H1 (cell line): Measurements from ENCODE around the gene HIVEP3. TPM values are rescaled to one million over a fixed set of nuclear protein-coding genes. Genes with fewer than 3 reads are reported as not detected.

Source experiments
- CTCF ChIA-PET: fragments of 300-600 bp; sonication (Branson Sonifier 250); formaldehyde crosslinking; loops from one replicate; lab custom pipeline; 2021; ENCODE audit not compliant: partially characterized antibody; lab: Charles Lee
- POLR2A ChIA-PET: fragments of 300-600 bp; sonication (Branson Sonifier 250); formaldehyde crosslinking; loops from one replicate; lab custom pipeline; 2021; ENCODE audit warnings: inconsistent platforms; ENCODE audit not compliant: partially characterized antibody; lab: Charles Lee
- DNase-seq, 2 experiments: peaks; one replicate each; pipeline versions ENCODE4 v3.0.0 to v3.0.0-alpha.2; 2010 to 2022; ENCODE audit warnings: low spot score in 2 of 2, low read depth in 1 of 2, mixed read lengths in 1 of 2
- FAIRE-seq: peaks from 2 replicates; lab custom pipeline; 2011; peaks lifted over from hg19 to GRCh38; lab: Jason Lieb, UNC
- H2AFZ ChIP-seq: 2 replicates; pipeline ENCODE4 v1.8.1; 2012; ENCODE audit warnings: low read length, inconsistent platforms
- H2AK5ac ChIP-seq: 2 replicates; pipeline ENCODE4 v1.6.1; 2013; ENCODE audit warnings: low read depth, low read length
- H2BK120ac ChIP-seq: replicated peaks from 2 replicates; pipeline ENCODE3; 2013; ENCODE audit warnings: low read depth, low read length, inconsistent platforms
- H2BK12ac ChIP-seq: 2 replicates; pipeline ENCODE4 v1.6.1; 2013; ENCODE audit warnings: low read depth, low read length
- H2BK15ac ChIP-seq: 2 replicates; pipeline ENCODE4 v1.6.1; 2013; ENCODE audit warnings: low read length
- H2BK20ac ChIP-seq: 2 replicates; pipeline ENCODE4 v1.6.1; 2013; ENCODE audit warnings: low read length
- H2BK5ac ChIP-seq: 2 replicates; pipeline ENCODE4 v1.6.1; 2013; ENCODE audit warnings: low read depth, low read length
- H3K14ac ChIP-seq: 2 replicates; pipeline ENCODE4 v1.6.1; 2013; ENCODE audit warnings: inconsistent platforms; ENCODE audit not compliant: insufficient read length
- H3K18ac ChIP-seq: 2 replicates; pipeline ENCODE4 v1.6.1; 2013; ENCODE audit warnings: low read length; ENCODE audit errors: extremely low read depth
- H3K23ac ChIP-seq: 2 replicates; pipeline ENCODE4 v1.6.1; 2013; ENCODE audit warnings: inconsistent platforms; ENCODE audit not compliant: insufficient read length
- H3K23me2 ChIP-seq: 2 replicates; pipeline ENCODE4 v1.6.1; 2013; ENCODE audit warnings: low read depth, low read length
- H3K27ac ChIP-seq: 2 replicates; pipeline ENCODE4 v1.6.1; 2011; ENCODE audit warnings: low read depth, low read length, inconsistent platforms
- H3K27me3 ChIP-seq, 4 experiments: replicated peaks in 1 of 4; 1 replicate in 1 of 4; 2 replicates in 3 of 4; pipeline versions ENCODE4 v1.6.1 to v1.8.1; 2011 to 2013; ENCODE audit warnings: low read length in 3 of 4, mild to moderate bottlenecking in 3 of 4, inconsistent platforms in 2 of 4, mixed read lengths in 2 of 4, moderate library complexity in 1 of 4; ENCODE audit not compliant: control insufficient read depth in 3 of 4, insufficient read depth in 3 of 4; ENCODE audit errors: extremely low read depth in 1 of 4
- H3K36me3 ChIP-seq, 4 experiments: 2 replicates each; pipeline versions ENCODE4 v1.6.1 to v1.8.1; 2011 to 2013; ENCODE audit warnings: mild to moderate bottlenecking in 4 of 4, low read length in 3 of 4, moderate library complexity in 2 of 4, control low read depth in 1 of 4, inconsistent platforms in 1 of 4; ENCODE audit not compliant: insufficient read depth in 4 of 4, control insufficient read depth in 2 of 4
- H3K4ac ChIP-seq: replicated peaks from 2 replicates; pipeline ENCODE3; 2013; ENCODE audit warnings: low read length, low read depth, mixed read lengths, inconsistent platforms; ENCODE audit not compliant: insufficient read length
- H3K4me1 ChIP-seq, 4 experiments: replicated peaks in 1 of 4; 1 replicate in 1 of 4; 2 replicates in 3 of 4; pipeline versions ENCODE4 v1.6.1 to v1.8.1; 2011 to 2013; ENCODE audit warnings: low read length in 3 of 4, inconsistent platforms in 2 of 4, mixed read lengths in 1 of 4; ENCODE audit not compliant: insufficient read depth in 4 of 4, control insufficient read depth in 3 of 4
- H3K4me2 ChIP-seq, 2 experiments: 2 replicates each; pipeline versions ENCODE4 v1.6.1 to v1.8.1; 2011 to 2013; ENCODE audit warnings: low read depth in 2 of 2, low read length in 2 of 2, control low read depth in 1 of 2, inconsistent platforms in 1 of 2, mild to moderate bottlenecking in 1 of 2; ENCODE audit not compliant: insufficient read depth in 1 of 2
- H3K4me3 ChIP-seq, 4 experiments: fragments of 200-600, 300-600 bp in 1 of 4; sonication (generic), shearing (Covaris generic), sonication (Bioruptor Twin) in 1 of 4; 2 replicates each; pipeline versions ENCODE4 v1.5.1 to v1.8.1; 2011 to 2016; ENCODE audit warnings: low read length in 4 of 4, low read depth in 3 of 4, control low read depth in 2 of 4, inconsistent platforms in 2 of 4, mild to moderate bottlenecking in 2 of 4, mixed read lengths in 1 of 4, moderate library complexity in 1 of 4; ENCODE audit not compliant: insufficient read depth in 2 of 4; ENCODE audit errors: extremely low read depth in 1 of 4
- H3K56ac ChIP-seq: replicated peaks from 2 replicates; pipeline ENCODE3; 2013; ENCODE audit warnings: low read depth, mild to moderate bottlenecking, mixed read lengths, low read length, inconsistent platforms; ENCODE audit not compliant: insufficient read length
- H3K79me1 ChIP-seq: 2 replicates; pipeline ENCODE4 v1.6.1; 2013; ENCODE audit warnings: low read depth, low read length, control low read depth
- H3K79me2 ChIP-seq, 2 experiments: 2 replicates each; pipeline versions ENCODE4 v1.6.1 to v1.8.1; 2012 to 2013; ENCODE audit warnings: low read length in 2 of 2, mild to moderate bottlenecking in 2 of 2, inconsistent platforms in 1 of 2; ENCODE audit not compliant: insufficient read depth in 2 of 2, control insufficient read depth in 1 of 2
- H3K9ac ChIP-seq, 4 experiments: replicated peaks in 1 of 4; 1 replicate in 1 of 4; 2 replicates in 3 of 4; pipeline versions ENCODE4 v1.6.1 to v1.8.1; 2011 to 2013; ENCODE audit warnings: low read depth in 3 of 4, low read length in 3 of 4, control low read depth in 2 of 4, mild to moderate bottlenecking in 2 of 4, moderate library complexity in 2 of 4, inconsistent platforms in 1 of 4; ENCODE audit errors: extremely low read depth in 1 of 4
- H3K9me3 ChIP-seq, 2 experiments: 2 replicates each; pipeline versions ENCODE4 v1.6.1 to v1.8.1; 2012 to 2013; ENCODE audit warnings: mild to moderate bottlenecking in 2 of 2, moderate library complexity in 2 of 2, control low read depth in 1 of 2, inconsistent platforms in 1 of 2, low read depth in 1 of 2, low read length in 1 of 2, mixed read lengths in 1 of 2; ENCODE audit not compliant: insufficient read depth in 2 of 2
- H4K20me1 ChIP-seq, 2 experiments: replicated peaks in 1 of 2; 2 replicates each; pipeline versions ENCODE3 to v1.8.1; 2011 to 2013; ENCODE audit warnings: inconsistent platforms in 2 of 2, low read length in 2 of 2, mild to moderate bottlenecking in 1 of 2; ENCODE audit not compliant: insufficient read depth in 2 of 2, control insufficient read depth in 1 of 2
- H4K5ac ChIP-seq: 2 replicates; pipeline ENCODE4 v1.6.1; 2013; ENCODE audit warnings: low read length, low read depth, mixed read lengths, inconsistent platforms; ENCODE audit not compliant: insufficient read length
- H4K8ac ChIP-seq: 2 replicates; pipeline ENCODE4 v1.8.0; 2013; ENCODE audit warnings: mild to moderate bottlenecking, moderate library complexity, low read length, inconsistent platforms; ENCODE audit not compliant: insufficient read depth; ENCODE audit errors: extremely low read depth
- H4K91ac ChIP-seq: replicated peaks from 2 replicates; pipeline ENCODE3; 2013; ENCODE audit warnings: low read length, mixed read lengths, inconsistent platforms; ENCODE audit not compliant: insufficient read length
- BACH1 ChIP-seq: IDR thresholded peaks from 2 replicates; pipeline ENCODE4 v1.6.1; 2012; ENCODE audit warnings: low read length, improper control_type of control experiment
- POU5F1 ChIP-seq: IDR thresholded peaks from 2 replicates; pipeline ENCODE4 v1.6.1; 2011; ENCODE audit warnings: low read depth, mild to moderate bottlenecking, low read length, moderate library complexity
- RFX5 ChIP-seq: IDR thresholded peaks from 2 replicates; pipeline ENCODE4 v1.6.1; 2011; ENCODE audit warnings: low read depth, low read length, improper control_type of control experiment, borderline replicate concordance
- SIX5 ChIP-seq: IDR thresholded peaks from 2 replicates; pipeline ENCODE4 v1.6.1; 2011; ENCODE audit warnings: mild to moderate bottlenecking, low read depth, low read length
- TEAD4 ChIP-seq: IDR thresholded peaks from 2 replicates; pipeline ENCODE4 v1.6.1; 2012; ENCODE audit warnings: low read depth, low read length, inconsistent platforms, mixed read lengths
- WGBS, 2 experiments: shearing (Covaris generic) in 1 of 2; methylation state at CpG; one replicate each; pipeline versions ENCODE4 v1.1.6 to v1.1.7; 2013 to 2015; ENCODE audit warnings: low lambda C conversion rate in 2 of 2, mixed read lengths in 2 of 2, inconsistent platforms in 1 of 2, low coverage in 1 of 2, missing lambda C conversion rate in 1 of 2; ENCODE audit not compliant: insufficient replicate concordance in 2 of 2, insufficient coverage in 1 of 2, insufficient read length in 1 of 2; ENCODE audit errors: extremely low coverage in 1 of 2, missing lambda C conversion rate in 1 of 2; 5-methylcytosine and 5-hydroxymethylcytosine counted together
- polyA plus RNA-seq, 7 experiments: library from polyadenylated mRNA; depleted of rRNA in 3 of 7; stranded (reverse) in 5 of 7; unstranded in 2 of 7; fragments of >200 nt in 5 of 7; fragments of 200-250 nt in 2 of 7; gene quantifications; 1 replicate in 5 of 7; 2 replicates in 1 of 7; 4 replicates in 1 of 7; pipeline versions ENCODE4 v1.2.1 to v1.2.3, GENCODE V29; 2011 to 2013; ENCODE audit warnings: missing spikeins in 2 of 7, mixed read lengths in 2 of 7
- total RNA-seq: library from RNA; stranded (reverse); fragmentation: NEBNext Ultra II Directional; extraction: Animal tissue kit (Norgen Biotek cat#: 25700); gene quantifications from 2 replicates; pipeline ENCODE4 v1.2.1, GENCODE V29; 2021

The HIVEP3 gene
- total and polyA plus RNA-seq, 2 of the 8 experiments (the other 6 are each of a cell fraction or from before 2014, with no cell fraction given), result 0.24 to 0.69 TPM

DNA sequence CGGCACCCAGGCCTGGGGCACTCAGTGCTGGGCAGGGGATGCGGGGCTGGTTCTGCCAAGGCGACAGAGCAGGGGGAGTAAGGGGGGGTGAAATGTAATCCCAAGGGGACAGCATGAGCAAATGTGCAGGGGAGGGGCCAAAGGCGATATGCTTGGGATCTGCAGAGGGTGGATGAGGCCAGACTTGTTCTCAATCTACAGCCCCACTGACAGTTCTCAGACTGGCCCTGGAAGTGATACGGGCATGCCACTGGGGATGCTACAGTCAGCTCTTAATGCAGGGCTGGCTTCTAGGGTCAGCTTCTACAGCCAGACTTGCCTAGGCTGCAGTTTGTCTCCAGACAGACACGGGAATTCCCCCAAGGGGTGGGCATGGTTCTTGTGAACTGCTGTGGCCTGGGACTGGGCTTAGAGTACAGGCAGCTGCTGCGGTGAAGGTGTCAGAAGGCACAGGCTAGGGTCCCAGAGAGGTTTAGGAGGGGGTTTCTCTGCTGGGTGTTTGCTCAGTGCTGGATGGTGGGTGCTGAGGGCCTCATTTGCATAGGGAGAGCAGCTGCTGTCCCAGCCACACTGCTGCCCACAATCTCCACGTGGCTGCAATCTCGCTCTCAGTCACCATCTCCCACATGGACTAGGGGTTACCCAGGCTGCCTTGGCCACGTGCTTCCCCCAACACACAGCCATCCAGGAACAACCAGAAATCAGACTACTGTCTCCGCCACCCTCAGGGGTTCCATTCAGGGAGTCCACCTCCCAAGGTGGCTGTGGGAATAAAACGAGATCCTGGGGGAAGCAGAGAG lies 190.1 kb downstream of the HIVEP3 start:
- no peak overlapping the region for H2BK20ac ChIP-seq
- CTCF ChIA-PET, result interaction anchor here (1.3 to 1.6 kb wide), 3 partner anchors 10 to 378 kb away, joined by 3 to 6 read pairs (median 4); no protein-coding TSS in a partner anchor
- DNase-seq, result no peak
- TF ChIP-seq RFX5, result no peak
- no peak for TF ChIP-seq SIX5
- no peak for TF ChIP-seq TEAD4
- TF ChIP-seq POU5F1, result no peak
- no peak for TF ChIP-seq BACH1

More for the DNA sequence above, 190.1 kb downstream of the HIVEP3 start:
- POLR2A ChIA-PET, result no interaction called here
- H3K4me2 ChIP-seq, result no peak overlapping the region
- H4K91ac ChIP-seq, result peak overlapping the region; percentile 29
- no peak overlapping the region for H2AK5ac ChIP-seq
- no peak overlapping the region for H3K4me3 ChIP-seq
- H3K27ac ChIP-seq, result no peak overlapping the region
- no peak overlapping the region for H2BK15ac ChIP-seq
- H2AFZ ChIP-seq, result no peak overlapping the region
- peak overlapping the region; percentile 46; the same call in 1 of the 2 replicates for H4K8ac ChIP-seq
- H3K23me2 ChIP-seq, result no peaks in the 10 kb centered on the region
- H3K23ac ChIP-seq, result no peak overlapping the region
- no peak overlapping the region for H3K9ac ChIP-seq
- no peaks in the 10 kb centered on the region for H4K20me1 ChIP-seq
- no peak overlapping the region for H3K18ac ChIP-seq
- no peak overlapping the region for H2BK120ac ChIP-seq
- H2BK12ac ChIP-seq, result peak overlapping the region; percentile 60; the same call in 1 of the 2 replicates
- no peak overlapping the region for H3K4ac ChIP-seq
- 88% methylated on average over 12 of the region's 12 CpGs; no CpG with 5 or more reads in 1 of the 2 experiments for WGBS, 2 experiments
- H3K27me3 ChIP-seq, result no peaks in the 10 kb centered on the region
- no peaks in the 10 kb centered on the region for H3K36me3 ChIP-seq
- H3K56ac ChIP-seq, result no peak overlapping the region
- no peak overlapping the region for H4K5ac ChIP-seq
- no peak overlapping the region for H3K14ac ChIP-seq
- H3K79me2 ChIP-seq, result no peaks in the 10 kb centered on the region
- H3K9me3 ChIP-seq, result no peaks in the 10 kb centered on the region
- peaks cover 0 to 3% (median 0%) of the 10 kb centered on the region in 4 experiments; a peak in 1 of 7 replicates for H3K4me1 ChIP-seq
- no peak overlapping the region for H2BK5ac ChIP-seq
- H3K79me1 ChIP-seq, result no peaks in the 10 kb centered on the region
- no peak for FAIRE-seq
